D341Med (cell line): ENCODE measurements around the gene WDPCP.
"Not testable (repeated sequence)": the region's sequence is repeated elsewhere in the genome, so short reads cannot be mapped to it uniquely, and the experiment has no call there.

Experiments
- DNase-seq: peaks from one replicate; pipeline ENCODE4 v3.0.0; 2012; ENCODE audit warnings: low spot score

The WDPCP gene

GRCh38 chr2:63225964-63226686 is 362.2 kb downstream of the WDPCP start:
- DNase-seq, result no peak

GRCh38 chr2:63218800-63219526 is 369.3 kb downstream of the WDPCP start:
- no peak for DNase-seq

GRCh38 chr2:63195310-63195709 is 393.0 kb downstream of the WDPCP start:
- DNase-seq, result no peak

GRCh38 chr2:63194175-63194574 is 394.1 kb downstream of the WDPCP start:
- DNase-seq, result no peak

- DNase-seq, result no peak
Observed at GRCh38 chr2:63192889-63193774, 395.1 kb downstream of the WDPCP start.

GRCh38 chr2:63192169-63192888 is 395.9 kb downstream of the WDPCP start:
- DNase-seq, result no peak

GRCh38 chr2:63189026-63189425 is 399.3 kb downstream of the WDPCP start:
- peak; percentile 46 for DNase-seq

- DNase-seq, result no peak
Observed at GRCh38 chr2:63186331-63186730, 401.9 kb downstream of the WDPCP start.

- DNase-seq, result no peak
Observed at GRCh38 chr2:63163161-63163820, 425.0 kb downstream of the WDPCP start.

- no peak for DNase-seq
Observed at GRCh38 chr2:63159262-63159661, 429.0 kb downstream of the WDPCP start.

GRCh38 chr2:63136683-63137082 is 451.6 kb downstream of the WDPCP start:
- not testable (repeated sequence) for DNase-seq

GRCh38 chr2:63132020-63132419 is 456.3 kb downstream of the WDPCP start:
- DNase-seq, result no peak

- no peak for DNase-seq
Observed at GRCh38 chr2:63131196-63131595, 457.1 kb downstream of the WDPCP start.

GRCh38 chr2:63127594-63127993 is 460.7 kb downstream of the WDPCP start:
- no peak for DNase-seq

- no peak for DNase-seq
Observed at GRCh38 chr2:63124850-63125249, 463.4 kb downstream of the WDPCP start.

GRCh38 chr2:63124218-63124617 is 464.1 kb downstream of the WDPCP start:
- DNase-seq, result no peak

GRCh38 chr2:63122921-63123320 is 465.4 kb downstream of the WDPCP start:
- DNase-seq, result no peak

GRCh38 chr2:63121055-63121834 is 467.0 kb downstream of the WDPCP start:
- no peak for DNase-seq

- no peak for DNase-seq
Observed at GRCh38 chr2:63118821-63119220, 469.5 kb downstream of the WDPCP start.

GRCh38 chr2:63104482-63104881 is 483.8 kb downstream of the WDPCP start:
- no peak for DNase-seq

GRCh38 chr2:63101954-63102353 is 486.3 kb downstream of the WDPCP start:
- no peak for DNase-seq
